22Rv1 (cell line): ENCODE measurements around the gene PUM2.

Experiments used
- ZFX ChIP-seq: fragments of 450-650 bp; IDR thresholded peaks from 2 replicates; pipeline ENCODE4 v1.6.1; 2017; ENCODE audit warnings: antibody characterized with exemption, borderline replicate concordance
- TF ChIP-seq, protein P1 (sequence below): fragments of 450-650 bp; IDR thresholded peaks from 2 replicates; pipeline ENCODE4 v1.5.1; 2017; ENCODE audit warnings: mild to moderate bottlenecking

- TF ChIP-seq, protein P1, sequence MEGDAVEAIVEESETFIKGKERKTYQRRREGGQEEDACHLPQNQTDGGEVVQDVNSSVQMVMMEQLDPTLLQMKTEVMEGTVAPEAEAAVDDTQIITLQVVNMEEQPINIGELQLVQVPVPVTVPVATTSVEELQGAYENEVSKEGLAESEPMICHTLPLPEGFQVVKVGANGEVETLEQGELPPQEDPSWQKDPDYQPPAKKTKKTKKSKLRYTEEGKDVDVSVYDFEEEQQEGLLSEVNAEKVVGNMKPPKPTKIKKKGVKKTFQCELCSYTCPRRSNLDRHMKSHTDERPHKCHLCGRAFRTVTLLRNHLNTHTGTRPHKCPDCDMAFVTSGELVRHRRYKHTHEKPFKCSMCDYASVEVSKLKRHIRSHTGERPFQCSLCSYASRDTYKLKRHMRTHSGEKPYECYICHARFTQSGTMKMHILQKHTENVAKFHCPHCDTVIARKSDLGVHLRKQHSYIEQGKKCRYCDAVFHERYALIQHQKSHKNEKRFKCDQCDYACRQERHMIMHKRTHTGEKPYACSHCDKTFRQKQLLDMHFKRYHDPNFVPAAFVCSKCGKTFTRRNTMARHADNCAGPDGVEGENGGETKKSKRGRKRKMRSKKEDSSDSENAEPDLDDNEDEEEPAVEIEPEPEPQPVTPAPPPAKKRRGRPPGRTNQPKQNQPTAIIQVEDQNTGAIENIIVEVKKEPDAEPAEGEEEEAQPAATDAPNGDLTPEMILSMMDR = no peak
- no peak for TF ChIP-seq ZFX
These were observed 126.4 kb downstream of the PUM2 start for GRCh38 chr2:20224164-20224715.
